RCC 7860 (cell line): ENCODE results near the gene NPEPL1.
"Not testable (repeated sequence)": the region's sequence is repeated elsewhere in the genome, so short reads cannot be mapped to it uniquely, and the experiment has no call there.

ENCODE experiments used
- DNase-seq: peaks from one replicate; pipeline ENCODE4 v3.0.0-alpha.2; 2015; ENCODE audit warnings: low spot score
- FAIRE-seq: peaks from 2 replicates; lab custom pipeline; 2012; peaks lifted over from hg19 to GRCh38; lab: Jason Lieb, UNC

The NPEPL1 gene

DNA sequence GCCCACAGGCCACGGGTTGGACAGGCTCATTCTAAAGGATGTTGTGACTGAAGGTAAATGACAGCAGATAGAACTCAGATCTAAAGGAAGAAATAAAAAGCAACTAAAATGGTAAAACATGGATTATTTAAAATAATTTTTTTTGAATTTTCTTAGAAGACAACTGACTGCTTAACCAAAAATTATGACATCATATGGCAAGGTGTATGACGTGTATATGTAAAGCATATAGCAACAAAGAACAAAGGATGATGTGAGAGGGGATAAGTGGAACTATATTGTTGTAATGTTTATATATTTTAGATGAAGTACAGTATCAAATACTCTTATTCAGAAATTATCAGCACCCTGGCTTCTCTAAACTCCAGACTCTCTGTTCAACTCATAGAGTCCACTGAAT, 38.6 kb downstream of the NPEPL1 start:
- no peak for FAIRE-seq
- DNase-seq = no peak

GRCh38 chr20:58737198-58737597, 44.6 kb downstream of the NPEPL1 start:
- DNase-seq (no peak), FAIRE-seq (no peak)

- FAIRE-seq (no peak), DNase-seq (no peak)
These were observed 48.0 kb downstream of the NPEPL1 start for GRCh38 chr20:58740356-58741308.

GRCh38 chr20:58741384-58741783, 48.8 kb downstream of the NPEPL1 start:
- no peak for FAIRE-seq
- no peak for DNase-seq

DNA sequence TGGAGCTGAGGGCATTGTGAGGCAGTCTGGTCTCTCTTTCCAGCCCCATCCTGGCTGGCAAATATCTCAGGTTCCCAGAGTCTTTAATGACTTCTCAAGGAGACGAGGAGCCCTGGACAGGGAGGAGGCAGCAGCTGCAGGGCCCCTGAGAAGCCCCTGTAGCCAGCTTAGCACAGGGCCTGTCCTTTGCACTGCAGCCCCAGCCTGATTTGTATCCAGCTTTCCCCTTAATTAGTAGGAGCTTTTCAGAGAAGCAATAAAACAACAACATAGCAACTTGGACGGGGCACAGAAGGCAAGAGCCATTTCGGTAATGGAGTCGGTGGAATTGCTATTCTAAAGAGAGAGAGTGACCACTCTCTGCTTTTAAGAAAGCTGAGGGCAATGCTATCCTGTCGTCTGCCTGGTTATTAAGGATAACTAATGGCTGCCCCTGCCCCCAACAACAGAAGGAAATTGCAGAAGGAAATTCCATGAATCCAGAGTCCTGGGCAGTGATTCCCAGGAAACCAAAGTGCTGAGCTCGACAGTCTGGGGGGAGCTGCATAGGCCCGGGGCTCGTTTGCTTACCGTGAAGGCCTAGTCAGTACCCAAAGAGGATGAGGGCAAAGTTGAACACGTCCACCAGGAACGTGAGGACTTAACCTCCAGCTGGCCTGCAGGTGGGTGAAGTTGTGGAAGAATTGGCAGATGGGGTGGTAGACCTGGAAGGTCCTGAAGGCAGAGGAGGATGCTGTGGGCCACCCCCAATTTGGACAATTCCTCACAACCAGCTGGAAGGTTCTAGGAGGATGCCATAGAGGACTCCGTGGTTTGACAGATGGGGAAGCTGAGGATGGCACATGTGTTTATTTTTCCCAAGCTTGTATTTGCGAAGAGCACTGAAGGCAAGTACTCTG, 50.3 kb downstream of the NPEPL1 start:
- no peak for FAIRE-seq
- no peak for DNase-seq

DNA sequence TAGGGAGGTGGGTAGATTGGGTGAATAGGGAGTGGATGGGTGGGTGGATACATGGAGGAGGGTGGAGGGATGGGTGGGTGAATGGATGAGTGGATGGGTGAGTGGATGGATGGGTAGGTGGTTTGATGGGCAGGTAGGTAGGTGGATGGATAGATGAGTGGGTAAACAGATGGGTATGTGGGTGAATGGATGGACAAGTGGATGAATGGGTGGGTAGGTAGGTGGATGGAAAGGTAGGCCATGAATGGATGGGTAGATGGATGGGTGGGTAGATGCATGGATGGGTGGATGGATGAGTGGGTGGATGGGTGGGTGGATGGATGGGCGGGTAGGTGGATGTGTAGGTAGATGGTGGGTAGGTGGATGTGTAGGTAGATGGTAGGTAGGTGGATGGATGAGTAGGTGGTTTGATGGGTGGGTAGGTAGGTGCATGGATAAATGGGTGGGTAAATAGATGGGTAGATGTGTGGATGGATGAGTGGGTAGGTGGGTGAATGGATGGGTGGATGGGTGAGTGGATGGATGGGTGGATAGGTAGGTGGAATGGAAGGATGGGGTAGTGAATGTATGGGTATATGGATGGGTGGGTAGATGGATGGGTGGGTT, 51.4 kb downstream of the NPEPL1 start:
- no peak for DNase-seq

DNA sequence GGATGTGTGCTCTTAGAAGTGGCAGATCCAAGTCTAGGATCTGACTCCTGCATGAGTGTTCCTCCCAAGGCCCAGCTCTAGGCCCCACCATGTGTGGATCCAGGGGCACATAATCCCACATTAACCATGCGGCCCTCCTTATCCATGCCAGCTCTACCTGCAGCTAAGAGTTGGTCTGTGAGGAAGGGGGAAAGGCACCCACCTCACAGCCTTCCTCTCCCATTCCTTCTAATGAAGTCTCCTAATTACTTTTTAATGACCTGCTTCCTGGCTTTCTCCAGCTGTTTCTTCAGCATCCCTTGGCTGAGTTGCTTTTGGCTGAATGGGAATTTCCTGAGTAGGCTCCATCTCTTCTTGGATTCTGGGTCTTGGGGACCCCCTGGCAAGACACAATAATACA, 52.2 kb downstream of the NPEPL1 start:
- DNase-seq (no peak), FAIRE-seq (no peak)

More for the DNA sequence above, 51.4 kb downstream of the NPEPL1 start:
- no peak for FAIRE-seq

DNA sequence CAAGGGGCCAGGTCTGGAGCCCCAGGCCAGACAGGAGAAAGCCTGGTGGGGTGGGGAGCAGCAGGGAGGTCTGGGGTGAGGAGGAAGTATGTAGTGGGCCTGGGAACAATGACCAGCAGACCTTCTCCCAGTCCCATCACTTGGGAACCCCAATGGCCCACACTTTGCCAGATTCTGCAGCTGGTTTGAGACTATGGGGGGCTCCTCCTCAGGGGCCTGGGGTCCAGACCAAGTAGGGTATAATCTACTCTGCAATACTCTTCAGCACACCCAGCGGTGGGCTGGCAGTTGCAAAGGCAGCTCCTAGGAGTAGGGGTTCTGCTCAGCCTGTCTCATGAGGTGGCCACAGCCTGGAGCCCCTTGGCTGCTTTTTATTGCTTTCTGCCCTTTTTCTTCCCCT, 52.8 kb downstream of the NPEPL1 start:
- no peak for FAIRE-seq
- DNase-seq = no peak

- DNase-seq = no peak
- no peak for FAIRE-seq
These were observed 54.0 kb downstream of the NPEPL1 start for GRCh38 chr20:58746620-58747019.

DNA sequence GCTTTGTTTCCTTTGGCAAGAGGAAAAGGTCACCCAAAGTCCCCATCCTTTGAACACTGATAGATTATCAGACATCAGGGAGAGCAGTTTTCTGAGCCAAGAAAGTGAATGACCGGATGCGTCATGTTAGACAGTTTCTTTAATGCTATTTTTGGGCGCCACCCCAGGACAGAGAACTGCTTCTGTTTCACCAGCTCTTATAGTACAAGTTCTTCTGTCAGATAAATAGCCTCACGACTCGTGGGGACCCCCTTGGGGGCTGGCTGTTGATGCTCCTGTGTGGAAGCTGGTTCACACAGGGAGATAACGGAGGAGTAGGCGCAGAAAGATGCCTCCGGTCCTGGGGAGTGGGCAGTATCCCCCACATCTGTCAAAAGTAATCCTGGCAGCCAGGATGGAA, 54.6 kb downstream of the NPEPL1 start:
- DNase-seq = no peak
- no peak for FAIRE-seq

DNA sequence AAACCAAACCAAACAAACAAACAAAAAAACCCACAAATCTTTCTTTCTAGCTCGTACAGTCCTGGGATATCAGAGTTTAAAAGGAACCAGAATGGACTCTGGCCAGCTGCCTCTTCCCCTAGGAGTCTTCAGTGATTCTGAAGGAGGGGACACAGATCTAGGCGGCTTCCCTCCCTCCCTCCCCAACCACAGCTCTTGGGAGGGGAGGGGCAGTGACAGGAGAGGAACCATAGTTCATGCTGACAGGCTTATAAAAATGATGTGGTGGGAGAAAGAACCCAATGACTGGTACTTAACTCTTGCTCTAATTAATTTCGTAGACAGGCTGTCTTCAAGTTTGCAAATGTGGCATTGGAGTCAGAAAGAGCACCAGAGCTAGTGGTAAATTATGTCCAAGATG, 56.0 kb downstream of the NPEPL1 start:
- FAIRE-seq (no peak), DNase-seq (no peak)

DNA sequence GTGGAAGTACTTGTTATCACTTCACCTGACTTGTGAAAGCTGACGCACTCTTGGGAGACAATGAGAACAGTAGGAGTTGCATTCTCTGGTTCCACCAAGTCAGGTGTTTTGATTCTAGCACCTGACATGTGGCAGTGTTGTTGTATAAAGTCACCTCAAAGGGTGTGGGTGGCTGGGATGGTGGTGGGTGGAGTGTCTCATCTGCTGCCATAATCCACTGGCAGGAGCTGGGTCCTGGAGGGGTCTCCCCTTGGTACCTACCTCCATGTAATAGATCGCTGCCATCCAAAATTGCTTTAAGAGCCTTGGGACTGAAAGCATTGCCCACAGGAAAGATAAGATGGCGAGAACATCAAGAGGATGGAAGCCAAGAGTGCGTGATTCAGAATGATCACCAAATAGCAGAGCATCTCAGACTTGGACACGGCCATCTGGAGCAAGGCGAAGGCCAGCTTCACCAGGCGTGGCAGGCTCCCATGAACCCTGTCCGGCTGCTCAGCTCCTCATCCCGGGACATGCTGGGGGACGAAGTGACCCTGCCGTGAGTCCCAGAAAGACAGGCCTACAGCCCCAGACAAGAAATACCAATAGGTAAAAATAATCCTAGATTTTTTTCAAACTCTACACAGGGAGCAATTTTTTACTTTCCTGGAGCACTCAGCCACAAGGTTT, 56.6 kb downstream of the NPEPL1 start:
- DNase-seq = no peak
- no peak for FAIRE-seq

GRCh38 chr20:58749979-58750378, 57.4 kb downstream of the NPEPL1 start:
- no peak for FAIRE-seq
- no peak for DNase-seq

DNA sequence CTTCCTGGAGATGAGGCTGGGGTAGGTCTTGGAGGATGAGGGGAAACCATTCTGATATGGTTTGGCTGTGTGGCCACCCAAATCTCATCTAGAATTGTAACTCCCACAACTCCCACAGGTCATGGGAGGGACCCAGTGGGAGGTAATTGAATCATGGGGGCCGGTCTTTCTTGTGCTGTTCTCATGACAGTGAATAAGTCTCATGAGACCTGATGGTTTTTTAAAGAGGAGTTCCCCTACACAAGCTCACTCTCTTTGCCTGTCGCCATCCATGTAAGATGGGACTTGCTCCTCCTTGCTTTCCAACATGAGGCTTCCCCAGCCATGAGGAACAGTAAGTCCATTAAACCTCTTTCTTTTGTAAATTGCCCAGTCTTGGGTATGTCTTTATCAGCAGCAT, 58.1 kb downstream of the NPEPL1 start:
- not testable (repeated sequence) for FAIRE-seq, DNase-seq

GRCh38 chr20:58751979-58752378, 59.4 kb downstream of the NPEPL1 start:
- FAIRE-seq = no peak
- DNase-seq = no peak

GRCh38 chr20:58752565-58752964, 60.0 kb downstream of the NPEPL1 start:
- DNase-seq = no peak
- no peak for FAIRE-seq

DNA sequence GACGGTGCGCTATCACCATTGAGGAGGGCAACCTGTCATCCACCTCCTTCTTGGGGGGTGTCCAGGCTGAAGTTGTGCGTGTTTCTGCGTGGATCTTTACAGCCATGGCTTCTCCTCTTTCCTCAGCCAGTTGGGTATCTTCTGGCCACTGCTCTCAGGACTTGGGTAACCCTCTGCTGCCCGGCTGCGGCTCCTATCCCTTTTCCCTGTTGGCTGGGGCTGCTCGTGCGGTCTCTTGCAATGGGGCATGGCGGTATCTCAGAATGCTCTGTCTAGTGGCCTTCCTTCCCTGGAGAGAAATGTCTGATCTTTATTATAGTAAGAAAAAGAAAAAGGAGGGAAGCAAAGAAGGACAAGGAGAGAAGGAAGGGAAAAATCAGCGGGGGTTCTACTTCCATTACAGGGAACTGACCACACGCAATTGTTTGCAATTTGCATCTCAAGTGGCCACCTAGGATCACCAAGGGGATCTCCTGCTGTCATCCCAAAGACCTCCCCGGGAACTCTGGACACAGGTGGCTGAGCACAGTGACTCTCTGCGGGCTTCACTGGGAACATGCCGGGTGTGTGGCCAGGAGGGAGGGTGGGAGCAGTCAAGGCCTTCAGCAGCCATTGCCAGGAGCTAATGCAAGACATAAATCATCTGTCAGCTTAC, 60.8 kb downstream of the NPEPL1 start:
- DNase-seq (no peak), FAIRE-seq (no peak)

GRCh38 chr20:58753922-58754551, 61.4 kb downstream of the NPEPL1 start:
- no peak for DNase-seq
- no peak for FAIRE-seq

- DNase-seq = no peak
- no peak for FAIRE-seq
These were observed 62.0 kb downstream of the NPEPL1 start for GRCh38 chr20:58754584-58754983.
